GM11168 (cell line): ENCODE data around the gene AFAP1.

ENCODE experiments used
- in situ Hi-C: fragments of 300-500 bp; cut with MboI; formaldehyde crosslinking; loops from one replicate; pipeline ENCODE4 v1.12.0; 2022; ENCODE audit warnings: low sequenced_read_pairs; ENCODE audit not compliant: unreplicated experiment

Gene AFAP1

DNA sequence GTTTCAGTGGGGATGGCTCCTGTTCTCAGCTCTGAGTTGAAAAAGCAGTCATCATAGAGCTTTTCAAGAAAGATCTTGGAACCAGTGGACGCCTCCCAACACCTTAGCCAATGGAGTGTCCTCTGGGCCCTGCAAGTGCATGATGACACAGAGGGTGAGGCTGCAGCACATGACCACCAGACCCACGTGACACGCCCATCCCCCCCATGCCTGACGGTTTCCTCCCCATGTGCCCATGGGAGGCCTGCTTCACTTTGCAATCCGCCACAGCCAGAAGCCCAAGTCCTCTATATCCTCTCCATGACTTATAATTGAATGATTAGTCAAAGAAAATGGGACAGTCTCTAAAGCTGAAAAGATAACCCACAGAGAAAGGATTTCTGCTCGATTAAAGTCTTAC is 187.0 kb downstream of the AFAP1 start:
- in situ Hi-C loops = no loop called here

GRCh38 chr4:7750972-7751371 is 188.7 kb downstream of the AFAP1 start:
- in situ Hi-C loops = no loop called here

DNA sequence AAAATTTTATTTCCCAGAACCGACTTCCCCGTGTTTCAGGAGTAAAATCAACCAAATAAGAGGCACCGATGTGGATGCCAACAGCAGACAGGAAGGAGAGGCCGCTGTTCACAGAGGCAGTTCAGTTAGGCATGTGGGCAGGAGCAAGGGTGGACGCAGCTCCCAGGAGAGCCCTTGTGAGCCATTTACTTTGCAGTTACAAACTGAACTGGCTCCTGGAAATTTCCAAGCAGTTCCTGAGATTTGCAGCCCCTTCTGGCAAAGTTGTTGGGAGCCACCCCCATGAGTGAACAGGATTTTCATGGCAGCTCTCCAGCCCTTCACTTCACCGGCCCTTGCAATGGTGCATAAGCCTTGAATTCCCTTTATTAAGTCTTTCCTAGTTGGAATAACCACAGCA is 189.1 kb downstream of the AFAP1 start:
- in situ Hi-C loops = no loop called here

GRCh38 chr4:7747566-7747965 is 192.1 kb downstream of the AFAP1 start:
- in situ Hi-C loops = no loop called here

GRCh38 chr4:7747062-7747385 is 192.6 kb downstream of the AFAP1 start:
- in situ Hi-C loops = no loop called here

- in situ Hi-C loops = no loop called here
Measured at GRCh38 chr4:7746351-7747061, 193.2 kb downstream of the AFAP1 start.

DNA sequence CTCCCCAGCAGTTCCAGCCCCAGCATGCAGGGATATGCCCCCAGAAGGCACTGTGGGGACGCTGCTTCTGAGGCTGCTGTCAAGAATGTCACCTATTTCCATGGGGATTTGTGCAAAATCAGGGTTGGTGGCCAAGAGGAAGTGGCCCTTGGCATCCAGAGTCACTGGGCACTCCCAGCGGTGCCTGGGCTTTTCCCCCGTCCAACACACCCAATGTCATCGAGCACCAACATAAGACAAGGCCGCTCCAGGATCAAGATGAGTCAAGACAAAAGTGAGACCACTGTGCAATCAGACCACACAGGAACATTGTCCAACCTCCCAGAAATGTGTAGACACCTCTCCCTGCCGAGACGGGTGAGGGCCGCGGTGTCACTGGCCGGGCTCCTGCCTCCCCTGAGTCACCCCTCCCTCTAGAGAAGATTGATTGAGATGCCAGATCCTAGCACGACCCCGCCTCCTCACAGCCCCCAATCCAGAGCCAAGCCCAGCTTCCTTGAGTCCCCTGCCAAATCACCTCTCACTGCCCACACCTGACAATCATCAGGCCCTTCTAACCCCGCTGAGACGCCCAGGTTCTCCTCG is 194.3 kb downstream of the AFAP1 start:
- in situ Hi-C loops = no loop called here

DNA sequence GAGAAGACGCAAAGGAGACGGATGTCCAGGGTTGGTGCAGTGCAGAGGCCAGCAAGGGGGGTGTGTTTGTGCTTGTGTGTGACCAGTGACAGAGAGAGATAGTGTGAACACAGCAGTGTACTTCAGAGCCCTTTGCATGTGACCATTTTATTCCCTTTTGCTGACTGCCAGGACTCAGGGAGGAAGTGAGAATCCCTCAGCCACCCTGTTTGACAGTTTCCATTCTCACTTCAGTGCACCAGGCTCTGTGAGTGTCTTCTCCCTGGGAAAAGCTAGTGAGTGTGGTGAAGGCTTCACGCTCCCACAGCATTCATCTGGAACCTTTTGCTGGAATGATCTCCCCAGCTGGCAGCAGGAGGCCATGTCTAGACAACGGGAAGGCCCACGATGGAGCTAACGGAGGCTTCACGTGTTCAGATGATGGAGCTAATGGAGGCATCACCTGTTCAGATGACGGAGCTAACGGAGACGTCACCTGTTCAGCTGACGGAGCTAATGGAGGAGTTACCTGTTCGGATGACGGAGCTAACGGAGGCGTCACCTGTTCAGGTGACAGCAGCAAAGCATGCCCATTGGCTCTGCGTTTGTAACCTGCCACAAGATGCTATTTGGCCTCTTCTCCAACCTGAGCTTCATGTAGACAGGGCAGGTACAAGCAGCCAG is 195.4 kb downstream of the AFAP1 start:
- in situ Hi-C loops = no loop called here

DNA sequence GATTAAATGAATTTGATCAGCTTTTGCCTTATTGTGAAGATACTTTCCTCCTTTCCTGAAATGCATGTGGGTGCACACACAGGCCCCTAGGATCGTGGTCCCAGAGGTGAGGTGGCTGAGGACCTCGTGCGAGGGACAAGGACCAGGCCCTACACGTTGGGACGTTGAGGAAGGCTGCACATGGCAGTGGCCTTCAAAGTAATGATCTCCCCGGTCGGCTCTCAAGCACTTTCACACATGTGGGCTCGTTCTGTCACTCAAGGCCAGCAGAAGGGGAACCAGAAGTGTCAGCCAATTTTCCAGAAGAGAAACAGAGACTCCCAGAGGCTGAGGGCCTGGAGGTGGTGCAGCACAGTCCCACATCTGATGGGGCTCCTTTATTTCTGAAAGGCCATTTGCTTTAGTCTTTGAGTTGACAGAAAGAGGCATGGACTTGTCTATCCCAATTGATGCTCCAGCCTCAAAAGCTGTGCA is 196.8 kb downstream of the AFAP1 start:
- in situ Hi-C loops = no loop called here

- in situ Hi-C loops = no loop called here
Measured at GRCh38 chr4:7741946-7742806, 197.5 kb downstream of the AFAP1 start.

GRCh38 chr4:7740866-7741525 is 198.7 kb downstream of the AFAP1 start:
- in situ Hi-C loops = no loop called here

GRCh38 chr4:7739918-7740865 is 199.5 kb downstream of the AFAP1 start:
- in situ Hi-C loops = no loop called here

DNA sequence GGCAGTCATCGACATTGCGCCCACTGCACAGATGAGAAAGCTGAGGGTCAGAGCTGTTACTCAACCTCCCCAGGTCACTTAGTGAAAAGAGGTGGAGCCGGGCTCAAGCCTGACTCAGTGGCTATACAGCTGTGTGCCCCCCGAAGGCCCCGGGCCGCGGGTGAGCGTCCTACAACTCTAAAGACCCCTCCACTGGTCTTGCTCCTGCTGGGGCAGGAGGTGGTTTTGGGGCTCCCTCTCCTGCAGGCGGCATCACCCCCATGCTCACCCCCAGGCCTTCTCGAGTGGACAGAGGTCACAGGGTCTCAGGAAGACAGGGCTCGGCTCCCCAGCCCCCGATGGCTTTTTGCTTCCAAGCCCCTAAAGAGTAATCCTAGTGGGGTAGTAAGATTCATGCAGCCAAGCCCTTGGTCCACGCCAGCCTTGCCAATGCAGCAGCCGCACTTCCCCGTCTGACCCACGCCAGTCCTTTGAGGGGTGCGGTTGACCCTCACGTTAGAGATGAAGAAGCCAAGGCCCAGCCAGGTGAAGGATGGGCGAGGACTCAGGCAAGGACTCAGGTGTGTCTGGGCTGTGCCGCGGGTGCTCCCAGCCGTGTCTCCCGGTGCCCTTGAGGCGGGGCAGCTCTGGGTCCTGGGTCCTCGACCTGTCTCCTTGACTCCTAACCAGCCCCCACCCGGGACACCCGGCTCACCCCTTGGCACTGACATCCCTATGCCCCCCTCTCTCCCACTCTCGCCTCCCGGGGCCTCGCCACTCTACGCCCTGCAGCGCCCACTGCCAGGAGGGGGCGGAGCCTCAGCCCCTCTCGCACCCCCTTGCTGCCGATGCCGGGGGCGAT is 200.4 kb downstream of the AFAP1 start:
- in situ Hi-C loops = no loop called here

DNA sequence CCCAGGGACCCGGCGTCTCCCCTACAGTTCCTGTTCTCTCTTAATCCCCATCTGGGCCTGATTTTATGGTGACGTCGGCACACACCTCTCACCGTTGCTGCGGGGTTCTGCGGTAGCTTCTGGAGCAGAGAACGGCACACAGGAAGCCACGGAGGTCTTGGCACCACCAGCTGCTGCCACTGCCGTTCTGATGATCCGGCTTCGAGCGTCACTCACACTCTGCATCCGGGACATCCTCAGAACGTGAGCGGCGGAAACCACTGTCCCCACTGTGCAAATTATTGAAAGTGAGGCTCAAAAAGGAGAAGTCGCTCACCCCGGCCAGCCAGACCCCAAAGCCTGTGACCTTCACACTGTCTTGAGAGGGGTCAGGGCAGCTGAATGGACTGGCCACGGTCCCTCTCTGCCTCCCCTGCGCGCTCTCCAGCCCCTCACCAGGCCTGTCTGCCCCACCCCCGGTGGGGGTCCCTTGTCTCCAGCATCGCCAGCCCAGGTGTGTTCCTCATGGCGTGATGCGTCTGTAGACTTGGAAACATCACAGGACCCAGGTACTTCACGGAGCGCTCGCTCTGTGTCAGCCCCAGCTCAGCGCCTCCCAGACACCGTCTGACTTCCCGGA is 201.1 kb downstream of the AFAP1 start:
- in situ Hi-C loops = no loop called here

- in situ Hi-C loops = no loop called here
Measured at GRCh38 chr4:7737752-7738457, 201.8 kb downstream of the AFAP1 start.

GRCh38 chr4:7737268-7737645 is 202.4 kb downstream of the AFAP1 start:
- in situ Hi-C loops = no loop called here
